HG03460 (cell line): ENCODE data around the gene BAHCC1.
"Not testable (repeated sequence)": the region's sequence is repeated elsewhere in the genome, so short reads cannot be mapped to it uniquely, and the experiment has no call there.

ENCODE experiments used
- ATAC-seq: cut with Tn5 transposase; IDR thresholded peaks from one replicate; pipeline ENCODE4 v1.9.1; 2021; ENCODE audit not compliant: unreplicated experiment

The BAHCC1 gene

DNA sequence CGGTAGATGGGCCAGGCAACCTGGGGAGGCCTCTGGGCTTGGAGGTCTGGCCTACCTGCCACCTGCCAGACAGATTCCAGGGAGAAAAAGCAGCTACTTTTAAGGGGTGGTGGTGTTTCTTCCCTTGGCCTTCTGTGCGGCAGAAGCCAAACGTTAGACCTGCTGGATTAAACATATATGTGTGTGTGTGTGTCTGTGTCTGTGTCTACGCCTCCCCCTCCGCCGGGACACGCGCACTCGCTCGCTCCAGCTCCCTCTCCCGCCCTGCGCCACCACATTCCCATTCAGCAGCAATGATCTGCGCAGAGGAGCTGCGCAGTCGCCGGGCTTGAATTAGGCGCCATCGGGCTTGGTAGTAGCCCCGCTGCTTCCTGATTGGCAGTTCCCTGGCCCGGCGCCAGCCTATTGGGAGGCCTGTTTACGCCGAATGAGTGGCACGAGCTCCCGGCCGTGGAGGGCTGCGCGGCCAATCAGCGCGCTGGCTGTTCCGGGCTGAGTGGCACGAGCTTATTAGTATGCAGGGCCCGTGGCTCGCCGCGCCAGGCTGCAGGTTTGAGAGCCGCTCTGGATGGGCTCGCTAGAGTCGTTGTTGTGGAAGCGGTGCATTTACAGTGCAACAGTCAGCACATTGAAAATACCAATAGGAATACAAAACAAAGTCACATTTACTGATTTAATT, at the start of gene BAHCC1:
BAHCC1 (plus strand) TSS at position 537 of the 679 bp plus-strand sequence. CDS start 4,283 bp downstream, outside the sequence.
- no peak for ATAC-seq

DNA sequence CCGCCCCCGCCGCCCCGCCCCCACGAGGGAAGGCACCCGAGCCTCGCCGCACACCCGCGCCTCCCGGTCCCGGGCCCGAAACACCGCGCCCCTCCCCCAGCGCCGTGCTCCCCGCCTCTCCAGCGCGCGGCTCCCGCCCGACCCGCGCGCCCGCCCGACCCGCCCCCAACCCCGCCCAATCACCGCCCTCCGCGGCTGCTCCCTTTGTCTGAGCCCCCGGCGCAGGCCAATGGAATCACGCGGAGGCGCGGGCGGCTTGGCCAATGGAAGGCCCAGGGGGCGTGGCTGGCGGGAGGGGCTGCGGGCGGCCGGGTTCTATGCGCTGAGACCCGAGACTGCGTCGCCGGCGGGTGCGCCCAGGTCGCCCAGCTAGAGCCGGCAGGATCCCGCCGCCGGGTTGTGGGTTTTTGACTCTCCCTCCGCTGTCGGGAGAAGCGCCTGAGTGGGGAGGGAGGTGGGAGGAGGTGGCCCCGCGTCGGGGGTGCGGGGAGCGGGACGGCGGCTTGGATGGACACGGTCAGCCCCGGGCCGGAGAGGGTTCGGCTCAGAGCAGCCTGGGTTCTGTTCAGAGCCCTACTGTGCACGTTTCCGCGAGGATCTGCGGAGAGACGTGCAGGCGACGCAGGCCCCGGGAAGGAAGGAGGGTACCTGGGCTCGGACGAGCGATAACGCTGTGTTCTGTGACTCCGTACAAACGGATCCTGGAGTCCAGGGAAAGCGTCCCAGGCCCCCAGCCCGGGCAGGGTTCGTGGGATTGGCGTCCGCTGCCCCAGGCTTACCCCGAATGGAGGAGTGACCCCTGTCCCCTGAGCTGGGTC, 49.0 kb upstream of the BAHCC1 start:
- ATAC-seq: peak; percentile 58

DNA sequence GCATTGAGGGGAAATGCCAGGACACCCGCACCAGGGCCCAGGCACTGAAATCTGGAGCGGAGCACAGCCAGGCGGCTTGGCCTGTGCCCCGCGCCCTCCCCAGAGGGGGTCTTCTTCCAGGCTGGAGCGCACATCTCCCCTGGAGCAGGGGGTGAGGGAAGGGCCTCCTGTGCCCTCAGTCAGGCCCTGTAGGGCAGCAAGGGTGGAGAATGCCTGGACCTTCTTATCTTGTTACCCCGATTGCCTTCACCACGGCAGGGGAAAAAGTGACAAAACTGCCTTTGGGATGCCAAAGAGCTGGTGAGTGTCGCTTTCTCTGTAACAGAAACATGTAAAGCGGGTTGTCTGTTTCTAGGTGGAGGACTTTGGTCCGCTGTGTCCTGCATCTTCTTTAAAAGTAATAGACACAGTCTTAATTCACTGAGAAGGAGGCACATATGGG, 48.3 kb upstream of the BAHCC1 start:
- no peak for ATAC-seq

DNA sequence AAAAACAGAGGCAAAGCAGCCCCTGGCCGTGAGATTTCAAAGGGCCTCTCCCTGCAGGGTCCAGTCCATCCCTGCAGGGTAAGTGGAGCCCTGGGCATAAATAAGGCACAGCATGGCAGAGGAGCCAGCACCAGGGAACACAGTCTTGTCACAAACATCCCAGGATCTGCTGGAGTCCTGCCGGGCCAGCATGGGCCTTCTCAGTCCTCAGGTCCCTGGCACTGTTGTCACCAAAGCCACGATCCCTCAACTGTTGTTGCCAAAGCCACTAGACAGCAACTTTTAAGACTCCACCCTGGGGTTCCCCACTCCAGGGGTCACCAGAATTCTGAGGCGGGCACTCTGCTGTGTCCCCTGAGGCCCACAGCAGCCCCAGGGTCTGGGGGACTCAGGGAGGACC, 47.8 kb upstream of the BAHCC1 start:
- ATAC-seq: no peak

DNA sequence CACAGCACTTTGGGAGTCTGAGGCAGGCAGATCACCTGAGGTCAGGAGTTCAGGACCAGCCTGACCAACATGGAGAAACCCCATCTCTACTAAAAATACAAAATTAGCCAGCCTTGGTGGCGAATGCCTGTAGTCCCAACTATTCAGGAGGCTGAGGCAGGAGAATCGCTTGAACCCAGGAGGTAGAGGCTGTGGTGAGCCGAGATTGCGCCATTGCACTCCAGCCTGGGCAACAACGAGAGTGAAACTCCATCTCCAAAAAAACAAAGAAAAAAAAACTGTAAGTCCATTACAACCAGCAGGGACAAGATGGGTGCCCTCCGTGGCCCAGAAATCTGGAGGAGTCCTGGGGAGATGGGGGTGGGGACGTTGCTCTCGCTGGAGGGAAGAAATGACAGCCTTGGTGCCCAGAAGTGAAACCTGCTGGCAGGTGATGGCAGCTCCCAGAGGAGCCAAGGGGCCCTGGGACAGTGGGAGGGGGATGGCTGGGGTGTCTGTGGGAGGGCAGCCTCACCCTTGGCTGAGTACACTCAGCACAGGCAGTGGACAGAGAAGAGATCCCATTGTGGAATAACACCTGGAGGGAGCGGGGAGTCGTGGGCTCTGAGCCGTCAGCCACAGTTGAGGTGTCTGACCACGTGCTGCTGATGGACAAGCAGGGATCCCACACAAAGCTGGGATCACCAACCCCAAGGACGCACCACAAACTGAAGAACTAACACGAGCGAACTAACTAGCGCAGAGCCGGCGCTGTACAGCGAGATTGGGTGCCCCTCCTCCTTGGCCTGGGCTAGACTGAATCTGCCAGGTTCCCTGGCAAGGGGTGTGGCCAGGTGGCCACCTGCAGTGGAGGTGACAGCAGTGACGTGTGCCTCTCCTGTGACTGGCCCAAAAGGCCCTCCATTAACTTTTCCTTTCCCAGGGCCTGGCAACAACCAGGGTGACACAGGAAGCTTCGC, 46.9 kb upstream of the BAHCC1 start:
- ATAC-seq: no peak

DNA sequence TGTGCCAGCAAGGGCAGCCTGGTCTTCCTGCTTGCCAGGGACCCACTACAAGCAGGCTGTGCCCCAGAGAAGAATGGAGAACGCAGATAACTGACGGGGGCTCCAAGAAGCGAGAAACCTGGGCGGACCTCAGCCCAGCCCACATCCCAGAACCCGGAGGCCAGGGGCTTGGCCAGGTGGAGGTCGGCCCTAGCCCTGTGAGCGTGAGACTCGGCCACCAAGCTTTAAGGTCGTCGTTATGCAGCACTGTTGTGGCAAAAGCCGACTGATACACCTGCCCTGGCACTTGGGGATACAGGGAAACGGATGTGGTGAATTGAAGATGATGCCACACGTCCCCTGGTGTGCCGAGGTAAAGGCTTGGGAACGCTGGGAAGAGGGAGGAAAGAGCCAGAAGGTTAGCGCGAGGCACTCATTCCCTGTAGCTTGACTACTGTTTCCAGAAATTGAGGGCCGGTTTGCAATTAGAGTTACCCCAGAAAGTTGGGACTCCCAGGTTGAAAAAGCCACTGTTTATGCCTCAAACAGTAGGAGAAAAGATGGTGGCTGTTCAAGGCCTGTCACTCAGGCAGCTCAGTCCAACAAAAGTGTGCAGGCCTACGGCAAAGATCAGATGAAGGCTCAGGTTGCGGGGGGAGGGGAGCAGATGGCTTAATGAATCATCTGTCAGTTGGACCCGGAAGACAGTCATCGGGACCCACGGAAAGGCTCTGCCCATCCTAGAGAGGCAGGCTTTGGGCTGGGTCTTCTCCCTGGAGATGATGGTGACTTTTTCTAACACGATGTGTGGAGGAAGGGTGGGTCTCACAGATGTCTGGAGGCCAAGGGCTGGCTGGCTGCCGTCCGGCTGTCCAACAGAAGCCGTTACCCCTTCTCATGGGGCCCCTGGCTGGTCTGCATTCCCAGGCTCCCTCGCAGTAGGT, 45.6 kb upstream of the BAHCC1 start:
- ATAC-seq: no peak

DNA sequence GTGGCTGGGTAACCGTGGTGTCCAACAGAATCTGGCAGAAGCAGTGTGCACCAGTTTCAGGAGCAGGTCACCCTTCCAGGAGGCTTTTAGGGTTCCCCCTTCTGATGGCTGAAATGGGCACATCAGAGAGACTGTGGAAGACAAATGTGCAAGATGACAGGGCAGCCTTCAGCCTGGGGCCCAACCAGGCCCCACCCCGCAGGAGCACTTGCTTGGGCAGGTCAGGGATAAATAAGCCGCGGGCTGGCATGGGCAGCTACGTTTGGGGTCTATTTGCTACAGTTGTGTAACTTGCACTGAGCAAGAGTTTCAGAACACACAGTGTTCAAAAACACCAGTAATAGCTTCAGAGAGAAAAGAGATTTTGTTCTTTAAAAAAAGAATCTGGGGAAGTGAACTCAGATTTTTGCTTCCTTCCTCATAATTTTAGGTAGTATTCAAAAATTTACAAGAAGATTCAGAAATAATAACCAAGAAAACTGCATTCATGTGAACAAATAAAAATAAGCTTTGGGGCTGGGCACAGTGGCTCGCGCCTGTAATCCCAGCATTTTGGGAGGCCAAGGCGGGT, 44.9 kb upstream of the BAHCC1 start:
- no peak for ATAC-seq

DNA sequence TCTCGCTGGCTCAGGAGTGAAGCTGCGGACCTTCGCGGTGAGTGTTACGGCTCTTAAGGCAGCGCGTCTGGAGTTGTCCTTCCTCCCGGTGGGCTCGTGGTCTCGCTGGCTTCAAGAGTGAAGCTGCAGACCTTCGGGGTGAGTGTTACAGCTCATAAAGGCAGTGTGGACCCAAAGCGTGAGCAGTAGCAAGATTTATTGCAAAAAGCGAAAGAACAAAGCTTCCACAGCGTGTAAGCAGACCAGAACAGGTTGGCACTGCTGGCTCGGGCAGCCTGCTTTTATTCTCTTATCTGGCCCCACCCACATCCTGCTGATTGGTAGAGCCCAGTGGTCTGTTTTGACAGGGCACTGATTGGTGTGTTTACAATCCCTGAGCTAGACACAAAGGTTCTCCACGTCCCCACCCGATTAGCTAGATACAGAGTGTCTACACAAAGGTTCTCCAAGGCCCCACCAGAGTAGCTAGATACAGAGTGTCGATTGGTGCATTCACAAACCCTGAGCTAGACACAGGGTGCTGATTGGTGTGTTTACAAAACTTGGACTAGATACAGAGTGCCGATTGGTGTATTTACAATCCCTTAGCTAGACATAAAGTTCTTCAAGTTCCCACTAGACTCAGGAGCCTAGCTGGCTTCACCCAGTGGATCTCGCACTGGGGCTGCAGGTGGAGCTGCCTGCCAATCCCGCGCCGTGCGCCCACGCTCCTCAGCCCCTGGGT, 43.8 kb upstream of the BAHCC1 start:
- ATAC-seq: not testable (repeated sequence)

DNA sequence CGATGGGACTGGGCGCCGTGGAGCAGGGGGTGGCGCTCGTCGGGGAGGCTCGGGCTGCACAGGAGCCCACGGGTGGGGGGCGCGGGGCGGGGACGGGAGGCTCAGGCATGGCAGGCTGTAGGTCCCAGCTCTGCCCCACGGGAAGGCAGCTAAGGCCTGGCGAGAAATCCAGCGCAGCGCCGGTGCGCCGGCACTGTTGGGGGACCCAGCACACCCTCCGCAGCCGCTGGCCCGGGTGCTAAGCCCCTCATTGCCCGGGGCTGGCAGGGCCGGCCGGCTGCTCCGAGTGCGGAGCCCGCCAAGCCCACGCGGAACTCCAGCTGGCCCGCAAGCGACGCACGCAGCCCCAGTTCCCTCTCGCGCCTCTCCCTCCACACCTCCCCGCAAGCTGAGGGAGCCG, 43.2 kb upstream of the BAHCC1 start:
- ATAC-seq: not testable (repeated sequence)

DNA sequence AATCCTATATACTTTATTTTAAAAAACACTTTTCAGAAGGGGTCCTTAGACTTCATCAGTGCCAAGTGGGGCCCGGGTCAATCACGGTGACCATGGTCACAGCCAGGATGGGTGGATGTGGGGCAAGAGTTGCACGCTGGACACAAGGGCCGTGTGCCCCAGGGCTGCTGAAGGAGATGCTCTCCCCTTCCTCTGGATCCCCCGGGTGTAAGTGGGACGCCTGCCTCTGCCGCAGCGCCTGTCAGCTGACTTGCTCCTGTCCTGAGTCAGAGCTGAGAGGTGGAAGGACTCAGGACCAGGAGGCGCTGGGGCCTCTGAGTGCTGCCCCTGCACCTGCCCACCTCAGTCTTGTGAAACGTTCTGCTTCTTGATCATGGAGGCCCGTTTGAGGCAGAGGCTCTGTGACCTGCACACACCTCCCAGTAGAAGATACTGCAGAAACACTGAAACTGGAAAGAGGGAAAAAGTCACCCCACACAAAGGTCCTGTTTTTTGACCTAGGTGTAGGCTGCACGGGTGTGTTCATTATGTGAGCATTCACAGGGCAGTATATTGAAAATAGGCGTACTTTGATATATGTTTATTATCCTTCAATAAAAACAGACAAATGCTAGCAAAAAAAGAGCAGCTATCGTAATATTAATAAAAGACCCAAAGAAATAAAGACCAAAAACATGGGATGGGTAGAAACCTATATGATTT, 40.9 kb upstream of the BAHCC1 start:
- no peak for ATAC-seq

DNA sequence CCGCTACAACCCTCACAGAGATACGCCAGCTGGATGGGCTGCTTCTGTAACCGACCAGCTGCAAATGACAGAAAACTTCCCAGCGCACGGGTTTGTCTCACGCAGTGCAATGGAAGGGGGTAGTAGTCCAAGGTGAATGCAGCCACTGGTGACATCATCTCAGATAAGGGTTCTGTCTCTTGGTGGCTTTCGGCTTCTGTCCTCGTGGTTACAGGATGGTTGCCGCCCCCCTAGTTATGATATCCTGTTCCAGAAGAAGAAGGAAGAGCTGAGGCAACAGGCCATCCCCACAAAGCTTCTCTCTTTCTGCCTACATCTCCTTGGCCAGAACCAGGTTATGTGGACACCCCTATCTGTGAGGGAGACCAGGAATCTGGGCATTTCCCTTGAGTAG, 40.3 kb upstream of the BAHCC1 start:
- no peak for ATAC-seq

DNA sequence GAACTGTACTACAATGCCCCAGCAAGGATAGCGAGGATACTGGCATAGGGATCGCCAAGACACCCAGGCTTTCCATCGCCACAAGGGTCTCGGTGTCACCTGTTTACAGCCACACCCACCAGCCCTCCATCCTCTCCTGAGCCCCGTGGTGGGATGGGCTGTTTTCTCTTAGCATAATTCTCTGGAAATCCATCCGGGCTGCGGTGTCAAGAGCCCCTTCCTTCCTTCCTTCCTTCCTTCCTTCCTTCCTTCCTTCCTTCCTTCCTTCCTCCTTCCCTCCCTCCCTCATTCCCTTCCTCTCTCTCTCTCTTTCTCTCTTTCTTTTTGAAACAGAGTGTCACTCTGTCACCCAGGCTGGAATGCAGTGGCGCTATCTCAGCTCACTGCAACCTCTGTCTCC, 36.0 kb upstream of the BAHCC1 start:
- no peak for ATAC-seq

DNA sequence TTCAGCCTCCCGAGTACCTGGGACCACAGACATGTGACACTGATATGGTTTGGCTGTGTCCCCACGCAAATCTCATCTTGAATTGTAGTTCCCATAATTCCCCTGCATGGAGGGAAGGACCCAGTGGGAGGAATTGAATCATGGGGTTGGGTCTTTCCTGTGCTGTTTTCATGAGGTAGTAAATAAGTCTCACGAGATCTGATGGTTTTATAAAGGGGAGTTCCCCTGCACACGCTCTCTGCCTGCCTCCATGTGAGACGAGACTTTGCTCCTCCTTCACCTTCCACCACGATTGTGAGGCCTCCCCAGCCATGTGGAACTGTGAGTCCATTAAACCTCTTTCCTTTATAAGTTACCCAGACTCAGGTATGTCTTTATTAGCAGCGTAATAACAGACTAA, 33.3 kb upstream of the BAHCC1 start:
- not testable (repeated sequence) for ATAC-seq

DNA sequence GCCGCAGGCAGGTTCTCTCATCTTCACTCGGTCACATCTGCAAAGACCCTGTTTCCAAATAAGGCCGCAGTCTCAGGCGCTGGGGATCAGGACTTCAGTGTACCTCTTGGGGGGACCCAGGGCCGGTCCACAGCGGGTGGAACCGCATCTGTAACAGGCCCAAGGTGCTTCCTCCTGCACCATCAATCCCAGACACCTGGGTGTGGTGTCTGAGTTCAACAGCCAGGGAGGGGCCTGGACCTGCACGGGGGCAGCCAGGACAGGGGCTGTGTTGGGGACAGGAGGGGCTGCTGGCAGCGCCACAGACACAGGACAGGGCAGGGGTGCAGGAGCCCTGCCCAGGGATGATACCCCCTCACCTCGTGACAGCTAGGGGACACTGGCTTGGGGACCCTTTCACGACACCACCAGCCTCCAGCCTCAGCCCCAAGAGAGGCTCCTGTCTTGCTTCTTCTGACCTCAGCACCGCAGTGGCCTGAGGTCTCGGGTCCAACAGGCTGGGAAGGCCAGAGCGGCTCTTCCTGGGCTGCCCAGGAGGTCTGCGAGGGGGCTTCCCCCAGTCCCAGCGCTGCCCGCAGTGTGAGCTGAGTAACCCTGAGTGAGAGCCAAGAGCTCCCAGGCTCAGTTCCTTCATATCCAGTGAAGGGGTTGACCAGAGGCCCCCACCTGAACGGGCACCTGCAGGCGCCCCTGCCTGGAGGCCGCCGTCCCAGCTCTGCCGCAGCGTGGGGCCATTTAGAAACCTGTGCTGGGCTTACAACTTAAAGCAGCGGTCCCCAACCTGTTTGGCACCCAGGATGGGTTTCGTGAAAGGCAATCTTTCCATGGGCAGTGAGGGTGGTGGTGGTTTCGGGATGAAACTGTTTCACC, 30.7 kb upstream of the BAHCC1 start:
- no peak for ATAC-seq

DNA sequence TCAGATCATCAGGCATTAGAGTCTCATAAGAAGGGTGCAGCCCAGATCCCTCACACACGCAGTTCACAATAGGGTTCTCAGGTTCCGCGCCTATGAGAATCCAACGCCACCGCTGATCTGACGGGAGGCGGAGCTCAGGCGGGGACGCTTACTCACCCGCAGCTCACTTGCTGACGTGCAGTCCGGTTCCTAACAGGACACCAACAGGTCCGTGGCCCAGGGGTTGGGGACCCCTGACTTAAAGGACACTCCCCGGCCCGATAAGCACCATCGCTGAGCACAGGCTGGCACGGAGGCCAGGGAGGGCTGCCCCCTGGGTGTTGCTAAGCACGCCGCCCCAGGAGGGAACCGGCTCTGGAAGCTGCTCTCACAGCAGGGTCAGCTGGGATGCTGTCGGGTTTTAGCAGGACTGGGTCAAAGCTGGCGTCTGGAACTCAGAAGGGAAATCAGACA, 30.1 kb upstream of the BAHCC1 start:
- no peak for ATAC-seq

DNA sequence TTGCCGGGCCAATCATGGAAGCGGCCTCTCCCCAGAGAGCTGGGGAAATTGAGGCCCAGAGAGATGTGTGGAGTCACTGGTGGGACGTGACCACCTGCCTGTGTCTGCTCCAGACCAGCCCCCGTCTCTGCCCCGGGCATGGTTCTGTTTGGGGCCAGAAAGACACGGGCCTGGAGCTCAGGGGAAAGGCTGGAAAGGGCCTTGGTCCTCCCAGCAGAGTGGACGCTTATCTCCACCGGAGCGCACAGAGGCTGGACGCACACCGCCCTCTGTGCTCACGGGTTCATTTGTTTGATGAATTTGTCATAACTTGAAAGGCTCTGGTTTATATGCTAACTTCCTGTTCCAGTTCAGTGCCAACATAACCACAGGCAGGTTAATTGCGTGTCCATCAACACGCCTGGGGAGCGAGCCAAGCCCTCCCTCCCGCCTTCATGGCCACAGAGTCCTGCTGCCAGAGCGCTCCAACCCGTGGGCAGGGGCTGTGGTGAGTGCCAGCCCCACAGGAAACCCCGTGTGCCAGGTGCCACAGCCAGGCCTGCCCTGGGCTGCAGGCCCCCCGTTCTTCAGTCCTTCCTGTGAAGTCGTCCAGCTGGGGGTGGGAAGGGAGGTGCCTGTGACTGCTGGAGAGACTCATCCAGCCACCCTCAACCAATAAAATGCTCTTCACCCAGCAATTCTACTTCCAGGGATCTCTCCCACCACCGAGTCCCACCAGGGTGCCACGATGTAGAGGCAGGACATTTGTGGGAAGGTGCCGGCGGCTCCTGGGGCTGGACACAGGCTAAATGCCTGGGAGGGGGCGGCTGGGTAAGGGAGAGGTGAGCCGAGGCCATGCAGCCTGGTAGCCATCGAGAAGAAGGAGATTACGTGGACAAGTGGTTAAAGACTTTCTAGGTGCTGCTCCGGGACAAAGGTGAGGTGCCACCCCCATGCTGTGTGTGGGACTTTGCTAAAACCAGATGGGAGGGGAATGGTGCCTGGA, 29.4 kb upstream of the BAHCC1 start:
- ATAC-seq: no peak
